SK-N-SH treated with all-trans-retinoic acid at 6 μM for 48 hours (cell line): Measurements from ENCODE around the gene IL17RA.
"Not testable (repeated sequence)": the region's sequence is repeated elsewhere in the genome, so short reads cannot be mapped to it uniquely, and the experiment has no call there.

Source experiments
- ATAC-seq: fragments of 200-7000 bp; cut with Tn5 transposase; 3 replicates; pipeline ENCODE4 v1.9.1; 2020; ENCODE audit warnings: mild to moderate bottlenecking, moderate library complexity
- CSDC2 ChIP-seq: fragments of 250-450 bp; sonication (Bioruptor Pico); IDR thresholded peaks from 2 replicates; pipeline ENCODE4 v1.5.0; 2020; ENCODE audit warnings: mild to moderate bottlenecking, moderate library complexity
- ESRRG ChIP-seq: fragments of 250-450 bp; sonication (Bioruptor Pico); IDR thresholded peaks from 2 replicates; pipeline ENCODE4 v1.6.1; 2021; ENCODE audit warnings: mild to moderate bottlenecking
- GLIS3 ChIP-seq: fragments of 250-450 bp; sonication (Bioruptor Pico); IDR thresholded peaks from 2 replicates; pipeline ENCODE4 v1.5.0; 2020; ENCODE audit warnings: mild to moderate bottlenecking, moderate library complexity
- ISL1 ChIP-seq: fragments of 250-450 bp; sonication (Bioruptor Pico); IDR thresholded peaks from 2 replicates; pipeline ENCODE4 v2.1.2; 2022; ENCODE audit warnings: mild to moderate bottlenecking, moderate library complexity
- RARB ChIP-seq: fragments of 250-450 bp; sonication (Bioruptor Pico); IDR thresholded peaks from 2 replicates; pipeline ENCODE4 v1.8.0; 2021; ENCODE audit warnings: mild to moderate bottlenecking, moderate library complexity
- SNAI2 ChIP-seq: fragments of 250-450 bp; sonication (Bioruptor Pico); IDR thresholded peaks from 2 replicates; pipeline ENCODE4 v1.5.0; 2020; ENCODE audit warnings: mild to moderate bottlenecking, moderate library complexity
- TCF4 ChIP-seq: fragments of 250-450 bp; sonication (Bioruptor Pico); IDR thresholded peaks from 2 replicates; pipeline ENCODE4 v1.8.0; 2021; ENCODE audit warnings: mild to moderate bottlenecking, moderate library complexity, borderline replicate concordance
- TOX ChIP-seq: fragments of 250-450 bp; sonication (Bioruptor Pico); IDR thresholded peaks from 2 replicates; pipeline ENCODE4 v1.8.0; 2021; ENCODE audit warnings: mild to moderate bottlenecking, moderate library complexity, borderline replicate concordance
- ZC3H10 ChIP-seq: fragments of 250-450 bp; sonication (Bioruptor Pico); IDR thresholded peaks from 2 replicates; pipeline ENCODE4 v1.5.1; 2021; ENCODE audit warnings: mild to moderate bottlenecking, moderate library complexity
- ZFP3 ChIP-seq: fragments of 250-450 bp; sonication (Bioruptor Pico); IDR thresholded peaks from 2 replicates; pipeline ENCODE4 v1.5.0; 2020; ENCODE audit warnings: mild to moderate bottlenecking, moderate library complexity
- ZFP30 ChIP-seq: fragments of 450-650 bp; formaldehyde crosslinking; IDR thresholded peaks from 2 replicates; pipeline ENCODE4 v1.5.0; 2022; ENCODE audit warnings: mild to moderate bottlenecking, moderate library complexity
- ZNF565 ChIP-seq: fragments of 450-650 bp; formaldehyde crosslinking; conservative IDR thresholded peaks from 2 replicates; pipeline ENCODE4 v1.5.0; 2020; ENCODE audit warnings: low read depth, mild to moderate bottlenecking, moderate library complexity
- ZNF70 ChIP-seq: fragments of 450-650 bp; formaldehyde crosslinking; IDR thresholded peaks from 2 replicates; pipeline ENCODE4 v1.5.0; 2020; ENCODE audit warnings: mild to moderate bottlenecking, moderate library complexity
- ZNF8 ChIP-seq: fragments of 450-650 bp; formaldehyde crosslinking; IDR thresholded peaks from 2 replicates; pipeline ENCODE4 v1.5.0; 2020; ENCODE audit warnings: mild to moderate bottlenecking, moderate library complexity
- TF ChIP-seq, protein P1 (sequence below): fragments of 250-450 bp; sonication (Bioruptor Pico); IDR thresholded peaks from 2 replicates; pipeline ENCODE4 v1.5.1; 2021; ENCODE audit warnings: mild to moderate bottlenecking, moderate library complexity
- TF ChIP-seq, protein P2 (sequence below): fragments of 250-450 bp; sonication (Bioruptor Pico); IDR thresholded peaks from 2 replicates; pipeline ENCODE4 v1.8.0; 2020; ENCODE audit warnings: mild to moderate bottlenecking, moderate library complexity, borderline replicate concordance
- TF ChIP-seq, protein P3 (sequence below): fragments of 250-450 bp; sonication (Bioruptor Pico); IDR thresholded peaks from 2 replicates; pipeline ENCODE4 v1.5.0; 2020; ENCODE audit warnings: mild to moderate bottlenecking, moderate library complexity
- TF ChIP-seq, protein P4 (sequence below): fragments of 250-450 bp; sonication (Bioruptor Pico); IDR thresholded peaks from 2 replicates; pipeline ENCODE4 v1.8.0; 2021; ENCODE audit warnings: low read depth, mild to moderate bottlenecking, moderate library complexity, borderline replicate concordance
- TF ChIP-seq, protein P5 (sequence below): fragments of 250-450 bp; sonication (Bioruptor Pico); IDR thresholded peaks from 2 replicates; pipeline ENCODE4 v1.5.1; 2020; ENCODE audit warnings: low read depth, mild to moderate bottlenecking, moderate library complexity

The IL17RA gene, protein sequence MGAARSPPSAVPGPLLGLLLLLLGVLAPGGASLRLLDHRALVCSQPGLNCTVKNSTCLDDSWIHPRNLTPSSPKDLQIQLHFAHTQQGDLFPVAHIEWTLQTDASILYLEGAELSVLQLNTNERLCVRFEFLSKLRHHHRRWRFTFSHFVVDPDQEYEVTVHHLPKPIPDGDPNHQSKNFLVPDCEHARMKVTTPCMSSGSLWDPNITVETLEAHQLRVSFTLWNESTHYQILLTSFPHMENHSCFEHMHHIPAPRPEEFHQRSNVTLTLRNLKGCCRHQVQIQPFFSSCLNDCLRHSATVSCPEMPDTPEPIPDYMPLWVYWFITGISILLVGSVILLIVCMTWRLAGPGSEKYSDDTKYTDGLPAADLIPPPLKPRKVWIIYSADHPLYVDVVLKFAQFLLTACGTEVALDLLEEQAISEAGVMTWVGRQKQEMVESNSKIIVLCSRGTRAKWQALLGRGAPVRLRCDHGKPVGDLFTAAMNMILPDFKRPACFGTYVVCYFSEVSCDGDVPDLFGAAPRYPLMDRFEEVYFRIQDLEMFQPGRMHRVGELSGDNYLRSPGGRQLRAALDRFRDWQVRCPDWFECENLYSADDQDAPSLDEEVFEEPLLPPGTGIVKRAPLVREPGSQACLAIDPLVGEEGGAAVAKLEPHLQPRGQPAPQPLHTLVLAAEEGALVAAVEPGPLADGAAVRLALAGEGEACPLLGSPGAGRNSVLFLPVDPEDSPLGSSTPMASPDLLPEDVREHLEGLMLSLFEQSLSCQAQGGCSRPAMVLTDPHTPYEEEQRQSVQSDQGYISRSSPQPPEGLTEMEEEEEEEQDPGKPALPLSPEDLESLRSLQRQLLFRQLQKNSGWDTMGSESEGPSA

DNA sequence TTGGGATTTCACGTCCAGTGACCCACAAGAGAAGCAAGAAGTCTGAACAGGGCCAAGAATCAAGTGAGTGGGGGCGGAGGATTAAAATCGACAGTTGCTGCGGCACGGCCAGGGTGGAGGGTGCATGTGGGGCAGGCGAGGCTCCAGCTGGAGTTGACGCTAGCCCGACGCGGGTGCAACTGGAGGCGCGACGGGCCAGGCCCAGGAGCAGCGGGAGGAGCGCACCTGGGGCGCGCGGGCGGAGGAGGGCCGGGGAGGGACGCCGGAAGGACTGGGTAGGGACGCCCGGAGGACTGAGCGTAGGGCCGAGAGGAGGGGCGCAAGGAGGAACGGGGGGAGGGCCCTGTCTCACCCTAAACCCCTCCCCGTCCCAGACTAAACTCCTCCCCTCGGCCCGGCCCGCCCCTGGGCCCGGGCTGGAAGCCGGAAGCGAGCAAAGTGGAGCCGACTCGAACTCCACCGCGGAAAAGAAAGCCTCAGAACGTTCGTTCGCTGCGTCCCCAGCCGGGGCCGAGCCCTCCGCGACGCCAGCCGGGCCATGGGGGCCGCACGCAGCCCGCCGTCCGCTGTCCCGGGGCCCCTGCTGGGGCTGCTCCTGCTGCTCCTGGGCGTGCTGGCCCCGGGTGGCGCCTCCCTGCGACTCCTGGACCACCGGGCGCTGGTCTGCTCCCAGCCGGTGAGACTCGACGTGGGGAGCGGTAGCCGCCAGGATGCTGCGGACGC lies at the start of gene IL17RA:
Gene IL17RA, plus strand, starts transcription at position 447 of the 723 bp plus-strand sequence. Its CDS starts 92 bp downstream, at position 539.
- peak; percentile 88 for ATAC-seq
- TF ChIP-seq TCF4 (CRISPR knock-in tag): no peak

DNA sequence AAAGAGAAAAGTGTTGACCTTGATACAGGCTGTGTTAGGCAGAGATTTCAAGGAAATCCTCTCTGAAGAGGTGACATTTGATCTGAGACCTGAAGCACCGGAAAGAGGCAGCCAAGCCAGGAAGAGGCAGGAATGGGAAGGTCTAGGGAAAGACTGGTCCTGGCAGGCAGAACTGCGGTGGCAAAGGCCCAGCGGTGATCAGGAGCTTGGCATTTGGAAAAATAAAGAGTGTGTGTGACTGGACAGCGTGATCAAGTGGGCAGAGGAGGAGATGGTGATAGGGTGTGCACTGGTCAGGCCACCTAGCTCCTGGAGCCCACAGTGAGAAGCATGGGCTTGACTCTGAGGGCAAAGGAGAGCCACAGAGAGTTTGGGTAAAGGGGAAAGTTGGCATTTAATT lies 49.6 kb upstream of the IL17RA start:
- TF ChIP-seq TCF4 (CRISPR knock-in tag) (no peak), SNAI2 (CRISPR knock-in tag) (no peak), TOX (no peak), ZNF8 (CRISPR knock-in tag) (no peak), CSDC2 (CRISPR knock-in tag) (no peak), ZC3H10 (CRISPR knock-in tag) (no peak), RARB (CRISPR knock-in tag) (no peak), ZFP30 (CRISPR knock-in tag) (no peak), ESRRG (CRISPR knock-in tag) (no peak), ZFP3 (CRISPR knock-in tag) (no peak), GLIS3 (CRISPR knock-in tag) (no peak), ZNF70 (no peak)
- TF ChIP-seq, protein P1, sequence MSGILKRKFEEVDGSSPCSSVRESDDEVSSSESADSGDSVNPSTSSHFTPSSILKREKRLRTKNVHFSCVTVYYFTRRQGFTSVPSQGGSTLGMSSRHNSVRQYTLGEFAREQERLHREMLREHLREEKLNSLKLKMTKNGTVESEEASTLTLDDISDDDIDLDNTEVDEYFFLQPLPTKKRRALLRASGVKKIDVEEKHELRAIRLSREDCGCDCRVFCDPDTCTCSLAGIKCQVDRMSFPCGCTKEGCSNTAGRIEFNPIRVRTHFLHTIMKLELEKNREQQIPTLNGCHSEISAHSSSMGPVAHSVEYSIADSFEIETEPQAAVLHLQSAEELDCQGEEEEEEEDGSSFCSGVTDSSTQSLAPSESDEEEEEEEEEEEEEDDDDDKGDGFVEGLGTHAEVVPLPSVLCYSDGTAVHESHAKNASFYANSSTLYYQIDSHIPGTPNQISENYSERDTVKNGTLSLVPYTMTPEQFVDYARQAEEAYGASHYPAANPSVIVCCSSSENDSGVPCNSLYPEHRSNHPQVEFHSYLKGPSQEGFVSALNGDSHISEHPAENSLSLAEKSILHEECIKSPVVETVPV (CRISPR knock-in tag): no peak
- TF ChIP-seq, protein P2, sequence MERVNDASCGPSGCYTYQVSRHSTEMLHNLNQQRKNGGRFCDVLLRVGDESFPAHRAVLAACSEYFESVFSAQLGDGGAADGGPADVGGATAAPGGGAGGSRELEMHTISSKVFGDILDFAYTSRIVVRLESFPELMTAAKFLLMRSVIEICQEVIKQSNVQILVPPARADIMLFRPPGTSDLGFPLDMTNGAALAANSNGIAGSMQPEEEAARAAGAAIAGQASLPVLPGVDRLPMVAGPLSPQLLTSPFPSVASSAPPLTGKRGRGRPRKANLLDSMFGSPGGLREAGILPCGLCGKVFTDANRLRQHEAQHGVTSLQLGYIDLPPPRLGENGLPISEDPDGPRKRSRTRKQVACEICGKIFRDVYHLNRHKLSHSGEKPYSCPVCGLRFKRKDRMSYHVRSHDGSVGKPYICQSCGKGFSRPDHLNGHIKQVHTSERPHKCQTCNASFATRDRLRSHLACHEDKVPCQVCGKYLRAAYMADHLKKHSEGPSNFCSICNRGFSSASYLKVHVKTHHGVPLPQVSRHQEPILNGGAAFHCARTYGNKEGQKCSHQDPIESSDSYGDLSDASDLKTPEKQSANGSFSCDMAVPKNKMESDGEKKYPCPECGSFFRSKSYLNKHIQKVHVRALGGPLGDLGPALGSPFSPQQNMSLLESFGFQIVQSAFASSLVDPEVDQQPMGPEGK (CRISPR knock-in tag): no peak
- no peak for ATAC-seq

DNA sequence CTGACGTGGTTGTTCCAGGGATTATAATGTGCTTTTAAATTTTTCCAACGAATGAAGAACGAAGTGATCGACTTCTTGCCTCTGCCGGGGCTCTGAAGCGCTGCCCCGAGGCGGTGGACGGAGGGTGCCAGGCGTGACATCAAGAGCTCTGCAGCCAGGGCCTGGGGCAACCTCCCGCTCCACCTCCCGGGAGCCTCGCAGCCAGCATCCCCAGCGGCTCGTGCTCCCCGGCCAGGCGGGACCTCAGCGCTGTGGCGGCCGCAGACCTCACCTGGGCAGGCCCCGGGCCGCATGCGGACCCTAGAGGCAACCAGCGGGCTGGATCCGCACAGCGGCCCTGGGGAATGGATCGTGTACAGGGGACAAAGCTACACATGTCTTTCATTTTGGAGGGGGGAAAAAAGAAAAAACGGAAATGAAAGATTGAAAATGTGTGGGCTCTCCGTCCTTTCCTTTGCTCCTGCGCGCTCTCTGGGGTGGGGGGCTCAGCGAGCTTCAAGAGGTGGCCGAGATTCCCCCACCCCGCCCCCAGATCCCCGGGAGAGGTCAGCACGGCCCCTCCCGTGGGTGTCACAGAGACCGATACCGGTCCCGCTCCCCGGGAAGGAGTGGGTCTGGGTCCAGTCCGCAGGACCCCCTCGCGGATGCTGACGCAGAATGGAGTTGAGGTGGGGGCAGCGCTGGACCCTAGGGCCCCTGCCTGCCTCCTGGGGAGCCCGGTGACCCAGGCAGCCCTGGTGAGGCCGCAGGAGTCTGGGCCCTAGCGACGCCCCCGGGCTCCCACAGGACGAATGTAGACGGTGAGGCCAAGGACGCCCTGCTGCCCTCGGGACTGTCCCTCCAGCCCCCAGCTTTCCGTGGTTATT lies 48.6 kb upstream of the IL17RA start:
- not testable (repeated sequence) for ATAC-seq

DNA sequence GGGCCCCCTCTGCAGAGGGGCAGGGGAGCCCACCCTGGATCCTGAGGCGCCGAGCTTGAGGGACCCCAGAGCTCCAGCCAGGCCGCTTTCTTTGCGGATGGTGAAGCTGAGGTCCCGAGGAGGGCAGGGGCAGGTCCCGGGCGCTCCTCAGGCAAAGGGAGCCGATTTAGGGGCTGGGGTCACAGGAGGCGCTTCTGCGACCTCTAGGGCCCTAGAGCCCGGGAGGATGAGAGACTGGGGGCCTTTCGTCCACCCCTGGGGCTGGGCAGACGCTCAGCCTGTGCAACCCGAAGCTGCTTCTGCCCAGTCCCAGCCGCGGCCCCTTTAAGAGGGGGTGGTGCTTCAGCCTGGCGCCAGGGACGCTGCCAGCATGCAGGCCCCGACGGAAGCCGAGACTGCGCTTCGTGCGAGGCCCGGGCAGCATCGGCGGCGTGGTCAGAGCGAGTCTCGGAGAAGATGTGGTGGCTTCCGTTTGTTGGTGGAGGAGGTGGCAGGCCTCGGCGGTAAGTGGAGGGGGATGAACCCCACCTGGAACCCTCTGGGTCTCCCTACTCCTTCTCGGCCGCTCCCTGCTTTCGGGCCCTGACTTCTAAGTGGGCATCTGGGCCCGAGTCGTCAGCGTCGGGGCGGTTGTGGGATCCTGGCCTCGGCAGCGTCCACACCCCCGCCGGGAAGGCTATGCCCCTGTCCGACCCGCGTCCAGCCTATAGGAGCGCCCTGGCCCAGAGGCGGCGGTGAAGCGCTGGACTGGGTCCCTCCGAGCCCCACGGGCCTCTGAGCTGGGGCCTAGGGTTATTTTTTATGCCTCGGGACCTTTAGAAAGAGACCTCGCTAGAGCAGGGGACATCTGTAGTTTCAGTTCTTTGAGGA lies 47.7 kb upstream of the IL17RA start:
- peak; percentile 70 for ATAC-seq

DNA sequence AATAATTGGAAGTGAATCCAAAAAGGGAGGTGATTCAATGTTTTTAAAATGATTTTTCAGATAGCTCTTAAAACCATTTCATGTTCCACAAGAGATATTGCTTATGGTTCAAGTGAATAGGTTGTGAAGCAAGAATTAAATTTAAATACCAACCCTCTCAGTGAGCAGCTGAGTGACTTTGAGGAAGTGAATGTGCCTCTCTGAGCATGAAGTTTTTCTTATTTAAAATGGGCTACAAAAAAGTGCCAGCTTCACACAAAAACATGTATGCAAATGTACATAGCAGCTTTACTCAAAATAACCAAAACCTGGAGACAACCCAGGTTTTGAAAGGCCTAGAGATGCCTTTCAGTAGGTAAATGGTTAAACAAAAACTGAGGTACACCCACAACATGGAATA lies 41.3 kb upstream of the IL17RA start:
- ATAC-seq: no peak
- TF ChIP-seq, protein P3, sequence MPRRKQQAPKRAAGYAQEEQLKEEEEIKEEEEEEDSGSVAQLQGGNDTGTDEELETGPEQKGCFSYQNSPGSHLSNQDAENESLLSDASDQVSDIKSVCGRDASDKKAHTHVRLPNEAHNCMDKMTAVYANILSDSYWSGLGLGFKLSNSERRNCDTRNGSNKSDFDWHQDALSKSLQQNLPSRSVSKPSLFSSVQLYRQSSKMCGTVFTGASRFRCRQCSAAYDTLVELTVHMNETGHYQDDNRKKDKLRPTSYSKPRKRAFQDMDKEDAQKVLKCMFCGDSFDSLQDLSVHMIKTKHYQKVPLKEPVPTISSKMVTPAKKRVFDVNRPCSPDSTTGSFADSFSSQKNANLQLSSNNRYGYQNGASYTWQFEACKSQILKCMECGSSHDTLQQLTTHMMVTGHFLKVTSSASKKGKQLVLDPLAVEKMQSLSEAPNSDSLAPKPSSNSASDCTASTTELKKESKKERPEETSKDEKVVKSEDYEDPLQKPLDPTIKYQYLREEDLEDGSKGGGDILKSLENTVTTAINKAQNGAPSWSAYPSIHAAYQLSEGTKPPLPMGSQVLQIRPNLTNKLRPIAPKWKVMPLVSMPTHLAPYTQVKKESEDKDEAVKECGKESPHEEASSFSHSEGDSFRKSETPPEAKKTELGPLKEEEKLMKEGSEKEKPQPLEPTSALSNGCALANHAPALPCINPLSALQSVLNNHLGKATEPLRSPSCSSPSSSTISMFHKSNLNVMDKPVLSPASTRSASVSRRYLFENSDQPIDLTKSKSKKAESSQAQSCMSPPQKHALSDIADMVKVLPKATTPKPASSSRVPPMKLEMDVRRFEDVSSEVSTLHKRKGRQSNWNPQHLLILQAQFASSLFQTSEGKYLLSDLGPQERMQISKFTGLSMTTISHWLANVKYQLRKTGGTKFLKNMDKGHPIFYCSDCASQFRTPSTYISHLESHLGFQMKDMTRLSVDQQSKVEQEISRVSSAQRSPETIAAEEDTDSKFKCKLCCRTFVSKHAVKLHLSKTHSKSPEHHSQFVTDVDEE (CRISPR knock-in tag): no peak
- TF ChIP-seq TCF4 (CRISPR knock-in tag) (no peak), CSDC2 (CRISPR knock-in tag) (no peak), ZNF565 (CRISPR knock-in tag) (no peak), SNAI2 (CRISPR knock-in tag) (no peak), ZFP3 (CRISPR knock-in tag) (no peak), ZC3H10 (CRISPR knock-in tag) (no peak), ESRRG (CRISPR knock-in tag) (no peak), ISL1 (CRISPR knock-in tag) (no peak), GLIS3 (CRISPR knock-in tag) (no peak), TOX (no peak), ZNF8 (CRISPR knock-in tag) (no peak), ZNF70 (no peak)
- TF ChIP-seq, protein P4, sequence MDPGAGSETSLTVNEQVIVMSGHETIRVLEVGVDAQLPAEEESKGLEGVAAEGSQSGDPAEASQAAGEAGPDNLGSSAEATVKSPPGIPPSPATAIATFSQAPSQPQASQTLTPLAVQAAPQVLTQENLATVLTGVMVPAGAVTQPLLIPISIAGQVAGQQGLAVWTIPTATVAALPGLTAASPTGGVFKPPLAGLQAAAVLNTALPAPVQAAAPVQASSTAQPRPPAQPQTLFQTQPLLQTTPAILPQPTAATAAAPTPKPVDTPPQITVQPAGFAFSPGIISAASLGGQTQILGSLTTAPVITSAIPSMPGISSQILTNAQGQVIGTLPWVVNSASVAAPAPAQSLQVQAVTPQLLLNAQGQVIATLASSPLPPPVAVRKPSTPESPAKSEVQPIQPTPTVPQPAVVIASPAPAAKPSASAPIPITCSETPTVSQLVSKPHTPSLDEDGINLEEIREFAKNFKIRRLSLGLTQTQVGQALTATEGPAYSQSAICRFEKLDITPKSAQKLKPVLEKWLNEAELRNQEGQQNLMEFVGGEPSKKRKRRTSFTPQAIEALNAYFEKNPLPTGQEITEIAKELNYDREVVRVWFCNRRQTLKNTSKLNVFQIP (CRISPR knock-in tag): no peak
- TF ChIP-seq, protein P5, sequence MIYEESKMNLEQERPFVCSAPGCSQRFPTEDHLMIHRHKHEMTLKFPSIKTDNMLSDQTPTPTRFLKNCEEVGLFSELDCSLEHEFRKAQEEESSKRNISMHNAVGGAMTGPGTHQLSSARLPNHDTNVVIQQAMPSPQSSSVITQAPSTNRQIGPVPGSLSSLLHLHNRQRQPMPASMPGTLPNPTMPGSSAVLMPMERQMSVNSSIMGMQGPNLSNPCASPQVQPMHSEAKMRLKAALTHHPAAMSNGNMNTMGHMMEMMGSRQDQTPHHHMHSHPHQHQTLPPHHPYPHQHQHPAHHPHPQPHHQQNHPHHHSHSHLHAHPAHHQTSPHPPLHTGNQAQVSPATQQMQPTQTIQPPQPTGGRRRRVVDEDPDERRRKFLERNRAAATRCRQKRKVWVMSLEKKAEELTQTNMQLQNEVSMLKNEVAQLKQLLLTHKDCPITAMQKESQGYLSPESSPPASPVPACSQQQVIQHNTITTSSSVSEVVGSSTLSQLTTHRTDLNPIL (CRISPR knock-in tag): no peak
